IPS DF 19.7 (cell line): Measurements from ENCODE around the gene RNF157.
"Not testable (repeated sequence)": the region's sequence is repeated elsewhere in the genome, so short reads cannot be mapped to it uniquely, and the experiment has no call there.

Experiments used
- DNase-seq: peaks from one replicate; pipeline ENCODE4 v3.0.0-alpha.2; 2013; ENCODE audit warnings: low read depth, low spot score

Gene RNF157

GRCh38 chr17:76234354-76234679 is 6.0 kb downstream of the RNF157 start:
- no peak for DNase-seq

- no peak for DNase-seq
Measured at GRCh38 chr17:76233588-76234353, 6.5 kb downstream of the RNF157 start.

- DNase-seq: no peak
Measured at GRCh38 chr17:76232342-76232741, 8.0 kb downstream of the RNF157 start.

- not testable (repeated sequence) for DNase-seq
Measured at GRCh38 chr17:76226749-76227148, 13.5 kb downstream of the RNF157 start.

- not testable (repeated sequence) for DNase-seq
Measured at GRCh38 chr17:76225373-76226086, 14.8 kb downstream of the RNF157 start.

GRCh38 chr17:76223802-76224201 is 16.5 kb downstream of the RNF157 start:
- DNase-seq: no peak

- no peak for DNase-seq
Measured at GRCh38 chr17:76219670-76220383, 20.5 kb downstream of the RNF157 start.

GRCh38 chr17:76217081-76217480 is 23.2 kb downstream of the RNF157 start:
- DNase-seq: no peak

- no peak for DNase-seq
Measured at GRCh38 chr17:76213491-76213890, 26.8 kb downstream of the RNF157 start.

- no peak for DNase-seq
Measured at GRCh38 chr17:76208120-76208519, 32.2 kb downstream of the RNF157 start.

GRCh38 chr17:76207275-76208059 is 32.8 kb downstream of the RNF157 start:
- no peak for DNase-seq

GRCh38 chr17:76205542-76206144 is 34.6 kb downstream of the RNF157 start:
- DNase-seq: not testable (repeated sequence)

GRCh38 chr17:76204277-76204676 is 36.0 kb downstream of the RNF157 start:
- no peak for DNase-seq

GRCh38 chr17:76200354-76200753 is 39.9 kb downstream of the RNF157 start:
- DNase-seq: no peak

- DNase-seq: no peak
Measured at GRCh38 chr17:76199469-76199868, 40.8 kb downstream of the RNF157 start.

- DNase-seq: no peak
Measured at GRCh38 chr17:76198702-76199101, 41.6 kb downstream of the RNF157 start.

- no peak for DNase-seq
Measured at GRCh38 chr17:76197911-76198310, 42.4 kb downstream of the RNF157 start.

GRCh38 chr17:76196675-76197074 is 43.6 kb downstream of the RNF157 start:
- DNase-seq: no peak

GRCh38 chr17:76195281-76196096 is 44.8 kb downstream of the RNF157 start:
- DNase-seq: no peak

- DNase-seq: no peak
Measured at GRCh38 chr17:76193591-76193990, 46.7 kb downstream of the RNF157 start.

GRCh38 chr17:76191896-76192295 is 48.4 kb downstream of the RNF157 start:
- no peak for DNase-seq
